Upper lobe of left lung (tissue), 4 donors: ENCODE results near the gene ARFIP1.
"Not testable (repeated sequence)": the region's sequence is repeated elsewhere in the genome, so short reads cannot be mapped to it uniquely, and the experiment has no call there.

Experiments used
- CTCF ChIP-seq, 6 experiments: fragments of 450-650 bp in 4 of 6; fragments of 200-600 bp in 2 of 6; sonication (generic) in 2 of 6; IDR thresholded peaks; one replicate each; pipeline ENCODE4 v1.5.1; 2016 to 2019; ENCODE audit warnings: antibody characterized with exemption in 6 of 6
- EP300 ChIP-seq, 4 donors: sonication (generic); formaldehyde crosslinking; IDR thresholded peaks; one replicate each; pipeline ENCODE4 v1.5.1; 2017; ENCODE audit warnings: antibody characterized with exemption in 4 of 4, control low read depth in 2 of 4
- POLR2A ChIP-seq, 4 donors: fragments of 450-650 bp; IDR thresholded peaks; one replicate each; pipeline ENCODE4 v1.5.1; 2016 to 2017; ENCODE audit warnings: antibody characterized with exemption in 4 of 4, mild to moderate bottlenecking in 2 of 4
- POLR2AphosphoS5 ChIP-seq, 2 donors: sonication (generic); formaldehyde crosslinking; IDR thresholded peaks; one replicate each; pipeline ENCODE4 v1.5.1; 2017; ENCODE audit warnings: antibody characterized with exemption in 2 of 2

DNA sequence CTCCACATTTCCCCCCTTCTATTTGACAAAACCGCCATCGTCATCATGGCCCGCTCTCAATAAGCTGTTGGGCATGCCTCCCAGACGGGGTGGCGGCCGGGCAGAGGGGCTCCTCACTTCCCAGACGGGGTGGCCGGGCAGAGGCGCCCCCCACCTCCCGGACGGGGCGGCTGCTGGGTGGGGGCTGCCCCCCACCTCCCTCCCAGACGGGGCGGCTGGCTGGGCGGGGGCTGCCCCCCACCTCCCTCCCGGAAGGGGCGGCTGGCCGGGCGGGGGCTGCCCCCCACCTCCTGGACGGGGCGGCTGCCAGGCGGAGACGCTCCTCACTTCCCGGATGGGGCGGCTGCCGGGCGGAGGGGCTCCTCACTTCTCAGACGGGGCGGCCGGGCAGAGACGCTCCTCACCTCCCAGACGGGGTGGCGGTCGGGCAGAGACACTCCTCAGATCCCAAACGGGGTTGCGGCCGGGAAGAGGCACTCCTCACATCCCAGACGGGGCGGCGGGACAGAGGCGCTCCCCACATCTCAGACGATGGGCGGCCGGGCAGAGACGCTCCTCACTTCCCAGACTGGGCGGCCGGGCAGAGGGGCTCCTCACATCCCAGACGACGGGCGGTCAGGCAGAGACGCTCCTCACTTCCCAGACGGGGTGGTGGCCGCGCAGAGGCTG, 14.6 kb upstream of the ARFIP1 start:
- not testable (repeated sequence) for TF ChIP-seq EP300, CTCF, POLR2A, POLR2AphosphoS5 (IDR thresholded peaks at IDR 0.05)
